GM21381 (cell line): ENCODE results near the gene MVB12B.

Source experiments
- ATAC-seq: cut with Tn5 transposase; IDR thresholded peaks from one replicate; pipeline ENCODE4 v1.9.1; 2021; ENCODE audit warnings: mild to moderate bottlenecking, moderate library complexity; ENCODE audit not compliant: unreplicated experiment

The MVB12B gene

GRCh38 chr9:126423142-126423915 lies 96.7 kb downstream of the MVB12B start:
- no peak for ATAC-seq

GRCh38 chr9:126423916-126424185 lies 97.2 kb downstream of the MVB12B start:
- no peak for ATAC-seq

- no peak for ATAC-seq
Observed at GRCh38 chr9:126424511-126424910, 97.9 kb downstream of the MVB12B start.

GRCh38 chr9:126428534-126429175 lies 102.0 kb downstream of the MVB12B start:
- no peak for ATAC-seq

- ATAC-seq = no peak
Observed at GRCh38 chr9:126429190-126429589, 102.6 kb downstream of the MVB12B start.

- no peak for ATAC-seq
Observed at GRCh38 chr9:126430124-126430523, 103.5 kb downstream of the MVB12B start.

GRCh38 chr9:126431077-126431742 lies 104.6 kb downstream of the MVB12B start:
- no peak for ATAC-seq

- no peak for ATAC-seq
Observed at GRCh38 chr9:126432659-126433058, 106.0 kb downstream of the MVB12B start.

- no peak for ATAC-seq
Observed at GRCh38 chr9:126435105-126435504, 108.5 kb downstream of the MVB12B start.

- ATAC-seq = no peak
Observed at GRCh38 chr9:126435626-126436025, 109.0 kb downstream of the MVB12B start.

- no peak for ATAC-seq
Observed at GRCh38 chr9:126436545-126437267, 110.1 kb downstream of the MVB12B start.

GRCh38 chr9:126437268-126437666 lies 110.6 kb downstream of the MVB12B start:
- ATAC-seq = no peak

- no peak for ATAC-seq
Observed at GRCh38 chr9:126437701-126438100, 111.1 kb downstream of the MVB12B start.

- ATAC-seq = no peak
Observed at GRCh38 chr9:126438741-126439401, 112.2 kb downstream of the MVB12B start.

GRCh38 chr9:126439402-126439765 lies 112.8 kb downstream of the MVB12B start:
- no peak for ATAC-seq

- ATAC-seq = no peak
Observed at GRCh38 chr9:126439883-126440653, 113.4 kb downstream of the MVB12B start.

GRCh38 chr9:126440940-126441339 lies 114.3 kb downstream of the MVB12B start:
- no peak for ATAC-seq

- ATAC-seq = no peak
Observed at GRCh38 chr9:126442636-126443035, 116.0 kb downstream of the MVB12B start.

- no peak for ATAC-seq
Observed at GRCh38 chr9:126443144-126443543, 116.5 kb downstream of the MVB12B start.

- no peak for ATAC-seq
Observed at GRCh38 chr9:126448136-126448535, 121.5 kb downstream of the MVB12B start.
